A673 (cell line): ENCODE results near the gene CYP11A1.

Experiments
- EZH2 ChIP-seq: fragments of 200-600 bp; sonication (generic); IDR thresholded peaks from 2 replicates; pipeline ENCODE4 v1.6.1; 2017; ENCODE audit warnings: borderline replicate concordance, low read depth, mild to moderate bottlenecking, mixed read lengths, antibody characterized with exemption, low read length; ENCODE audit not compliant: poor library complexity, severe bottlenecking
- TF ChIP-seq, protein P1 (sequence below): fragments of 300-800, 200-600 bp; sonication (generic); conservative IDR thresholded peaks from 2 replicates; pipeline ENCODE4 v1.5.1; 2017; ENCODE audit warnings: low read depth, mild to moderate bottlenecking, antibody characterized with exemption, low read length, moderate library complexity, mixed read lengths

DNA sequence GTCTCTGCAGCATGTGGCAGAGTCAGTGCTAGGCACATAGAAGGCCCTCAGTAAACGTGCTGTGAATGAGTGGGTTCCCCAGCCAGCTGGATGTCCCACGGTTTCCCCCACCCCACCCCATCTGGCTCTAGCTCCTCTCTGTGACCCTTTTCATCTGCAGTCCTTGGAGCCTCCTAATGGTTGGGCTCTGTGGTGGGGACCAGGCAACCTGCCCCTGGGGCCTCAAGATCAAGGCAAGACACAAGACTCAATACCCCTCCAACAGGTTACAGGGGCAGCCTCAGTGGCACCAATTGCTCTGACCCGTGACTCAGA, 17.1 kb upstream of the CYP11A1 start:
- TF ChIP-seq, protein P1, sequence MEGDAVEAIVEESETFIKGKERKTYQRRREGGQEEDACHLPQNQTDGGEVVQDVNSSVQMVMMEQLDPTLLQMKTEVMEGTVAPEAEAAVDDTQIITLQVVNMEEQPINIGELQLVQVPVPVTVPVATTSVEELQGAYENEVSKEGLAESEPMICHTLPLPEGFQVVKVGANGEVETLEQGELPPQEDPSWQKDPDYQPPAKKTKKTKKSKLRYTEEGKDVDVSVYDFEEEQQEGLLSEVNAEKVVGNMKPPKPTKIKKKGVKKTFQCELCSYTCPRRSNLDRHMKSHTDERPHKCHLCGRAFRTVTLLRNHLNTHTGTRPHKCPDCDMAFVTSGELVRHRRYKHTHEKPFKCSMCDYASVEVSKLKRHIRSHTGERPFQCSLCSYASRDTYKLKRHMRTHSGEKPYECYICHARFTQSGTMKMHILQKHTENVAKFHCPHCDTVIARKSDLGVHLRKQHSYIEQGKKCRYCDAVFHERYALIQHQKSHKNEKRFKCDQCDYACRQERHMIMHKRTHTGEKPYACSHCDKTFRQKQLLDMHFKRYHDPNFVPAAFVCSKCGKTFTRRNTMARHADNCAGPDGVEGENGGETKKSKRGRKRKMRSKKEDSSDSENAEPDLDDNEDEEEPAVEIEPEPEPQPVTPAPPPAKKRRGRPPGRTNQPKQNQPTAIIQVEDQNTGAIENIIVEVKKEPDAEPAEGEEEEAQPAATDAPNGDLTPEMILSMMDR, result no peak
- no peak for TF ChIP-seq EZH2
